Measurements from ENCODE around the gene ZNF814.
A peak's percentile ranks its signal among the peaks of the same experiment; 100 is the strongest.
"Not testable (repeated sequence)": the region's sequence is repeated elsewhere in the genome, so short reads cannot be mapped to it uniquely, and the experiment has no call there.

Gene ZNF814

GRCh38 chr19:57886046-57886445 is 2.8 kb downstream of the ZNF814 start:
- peak overlapping the region; percentile 2 for H3K4me3 Mint-ChIP-seq
- peaks cover 18% of the 10 kb centered on the region for H3K4me1 Mint-ChIP-seq
- H3K27ac Mint-ChIP-seq = no peak overlapping the region
- ATAC-seq (ENCODE audit: low read depth) (no peak), DNase-seq (ENCODE audit: low spot score in 2 of 2) (no peak)
- peaks cover 2% of the 10 kb centered on the region for H3K9me3 Mint-ChIP-seq
- peaks cover 29% of the 10 kb centered on the region for H3K36me3 Mint-ChIP-seq
- no peaks in the 10 kb centered on the region for H3K27me3 Mint-ChIP-seq

- not testable (repeated sequence) for DNase-seq (ENCODE audit: low spot score in 2 of 2); H3K27me3 Mint-ChIP-seq; H3K4me1 Mint-ChIP-seq; ATAC-seq (ENCODE audit: low read depth); H3K27ac Mint-ChIP-seq; H3K4me3 Mint-ChIP-seq
- peaks cover 56% of the 10 kb centered on the region for H3K36me3 Mint-ChIP-seq
- peaks cover 15% of the 10 kb centered on the region for H3K9me3 Mint-ChIP-seq
These were observed 14.7 kb downstream of the ZNF814 start for GRCh38 chr19:57873883-57874799.

DNA sequence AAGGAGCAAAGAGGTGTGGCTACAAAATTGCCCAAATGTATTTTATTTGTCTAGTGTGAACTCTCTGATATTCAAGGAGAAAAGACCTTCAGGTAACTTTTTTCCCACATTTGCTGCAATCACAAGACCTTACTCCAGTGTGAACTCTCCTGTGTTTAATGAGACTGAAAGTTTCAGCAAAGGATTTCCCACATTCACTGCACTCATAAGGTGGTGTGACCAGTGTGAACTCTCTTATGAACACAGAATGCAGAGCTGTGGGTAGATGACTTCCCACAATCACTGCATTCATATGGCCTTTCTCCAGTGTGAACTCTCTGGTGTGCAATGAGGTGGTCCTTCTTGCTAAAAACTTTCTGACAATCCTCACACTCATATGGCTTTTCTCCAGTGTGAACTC is 16.4 kb downstream of the ZNF814 start:
- DNase-seq (ENCODE audit: low spot score in 2 of 2) (no peak), ATAC-seq (ENCODE audit: low read depth) (no peak)
- Mint-ChIP-seq H3K4me1 (peaks cover 2% of the 10 kb centered on the region), H3K9me3 (peaks cover 16% of the 10 kb centered on the region), H3K4me3 (no peak overlapping the region), H3K27ac (no peak overlapping the region), H3K36me3 (peaks cover 55% of the 10 kb centered on the region), H3K27me3 (no peaks in the 10 kb centered on the region)

GRCh38 chr19:57870225-57870624 is 18.6 kb downstream of the ZNF814 start:
- ATAC-seq (ENCODE audit: low read depth) = no peak
- Mint-ChIP-seq H3K27me3 (no peaks in the 10 kb centered on the region), H3K9me3 (peaks cover 10% of the 10 kb centered on the region), H3K36me3 (peaks cover 46% of the 10 kb centered on the region), H3K27ac (no peak overlapping the region), H3K4me3 (no peak overlapping the region), H3K4me1 (no peaks in the 10 kb centered on the region)
- DNase-seq (ENCODE audit: low spot score in 2 of 2) = no peak

- H3K4me1 Mint-ChIP-seq; H3K27me3 Mint-ChIP-seq; ATAC-seq (ENCODE audit: low read depth); H3K4me3 Mint-ChIP-seq; H3K9me3 Mint-ChIP-seq; DNase-seq (ENCODE audit: low spot score in 2 of 2); H3K27ac Mint-ChIP-seq: not testable (repeated sequence)
- peaks cover 45% of the 10 kb centered on the region for H3K36me3 Mint-ChIP-seq
These were observed 19.2 kb downstream of the ZNF814 start for GRCh38 chr19:57869655-57870054.

- no peaks in the 10 kb centered on the region for H3K27me3 Mint-ChIP-seq
- no peak overlapping the region for H3K27ac Mint-ChIP-seq
- H3K4me1 Mint-ChIP-seq = no peaks in the 10 kb centered on the region
- H3K9me3 Mint-ChIP-seq = peaks cover 3% of the 10 kb centered on the region
- no peak overlapping the region for H3K4me3 Mint-ChIP-seq
- ATAC-seq (ENCODE audit: low read depth) (no peak), DNase-seq (ENCODE audit: low spot score in 2 of 2) (no peak)
- H3K36me3 Mint-ChIP-seq = peaks cover 35% of the 10 kb centered on the region
These were observed 20.9 kb downstream of the ZNF814 start for GRCh38 chr19:57867868-57868492.

DNA sequence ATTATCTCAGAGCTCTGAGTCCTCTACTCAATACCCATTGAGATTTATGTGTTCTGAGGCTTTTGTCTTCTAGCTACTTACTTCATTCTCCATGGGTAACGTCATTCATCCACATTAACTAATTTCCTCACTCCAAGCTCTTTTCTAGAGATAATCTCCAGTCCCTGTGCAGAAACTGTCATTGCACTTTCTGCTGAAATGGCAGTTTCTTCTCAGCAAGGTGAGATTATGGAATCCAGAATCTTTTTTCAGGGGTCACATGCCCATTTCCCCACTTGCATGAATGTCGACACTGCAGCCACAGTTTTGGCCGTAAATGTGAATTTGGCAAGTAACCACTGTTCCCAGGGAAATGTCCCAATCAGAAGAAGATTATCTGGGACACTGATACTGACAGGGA is 26.5 kb downstream of the ZNF814 start:
- H3K4me1 Mint-ChIP-seq; DNase-seq (ENCODE audit: low spot score in 2 of 2); H3K27me3 Mint-ChIP-seq; ATAC-seq (ENCODE audit: low read depth); H3K27ac Mint-ChIP-seq; H3K9me3 Mint-ChIP-seq; H3K4me3 Mint-ChIP-seq: not testable (repeated sequence)
- peaks cover 52% of the 10 kb centered on the region for H3K36me3 Mint-ChIP-seq

GRCh38 chr19:57854117-57854516 is 34.7 kb downstream of the ZNF814 start:
- not testable (repeated sequence) for H3K4me3 Mint-ChIP-seq; H3K27ac Mint-ChIP-seq; H3K9me3 Mint-ChIP-seq; ATAC-seq (ENCODE audit: low read depth); H3K27me3 Mint-ChIP-seq; DNase-seq (ENCODE audit: low spot score in 2 of 2)
- Mint-ChIP-seq H3K36me3 (peaks cover 34% of the 10 kb centered on the region), H3K4me1 (peaks cover 28% of the 10 kb centered on the region)

- not testable (repeated sequence) for H3K9me3 Mint-ChIP-seq; DNase-seq (ENCODE audit: low spot score in 2 of 2); H3K4me3 Mint-ChIP-seq; ATAC-seq (ENCODE audit: low read depth); H3K27me3 Mint-ChIP-seq; H3K27ac Mint-ChIP-seq
- H3K4me1 Mint-ChIP-seq = peaks cover 27% of the 10 kb centered on the region
- peaks cover 20% of the 10 kb centered on the region for H3K36me3 Mint-ChIP-seq
These were observed 36.8 kb downstream of the ZNF814 start for GRCh38 chr19:57851812-57852603.

DNA sequence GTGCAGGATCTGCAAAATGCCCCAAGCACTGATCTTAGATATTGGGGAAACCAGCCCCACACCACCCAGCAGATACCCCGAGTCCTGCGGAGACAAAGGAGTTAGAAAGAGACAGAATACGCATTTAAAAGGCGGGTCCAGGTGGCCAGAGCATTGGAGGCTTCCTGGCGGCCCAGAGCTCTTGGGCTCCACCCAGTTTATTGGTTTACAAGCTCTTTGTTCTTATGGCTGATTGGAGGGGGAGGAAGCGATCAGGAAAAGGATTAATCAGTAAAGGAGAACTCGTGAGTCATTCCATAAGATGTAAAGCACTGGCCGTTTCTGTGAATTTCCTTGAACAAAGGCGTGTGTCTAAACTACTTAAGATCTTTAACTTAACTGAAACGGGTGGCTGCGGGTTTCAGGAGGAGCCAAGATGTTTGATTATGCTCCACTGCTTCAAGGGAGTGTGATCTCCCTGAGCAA is 38.3 kb downstream of the ZNF814 start:
- Mint-ChIP-seq H3K9me3 (peaks cover 1% of the 10 kb centered on the region), H3K27ac (peak overlapping the region; percentile 97), H3K4me3 (peak overlapping the region; percentile 97), H3K36me3 (peaks cover 13% of the 10 kb centered on the region), H3K27me3 (no peaks in the 10 kb centered on the region), H3K4me1 (peaks cover 22% of the 10 kb centered on the region)
- ATAC-seq (ENCODE audit: low read depth) (no peak), DNase-seq (ENCODE audit: low spot score in 2 of 2) (no peak)

DNA sequence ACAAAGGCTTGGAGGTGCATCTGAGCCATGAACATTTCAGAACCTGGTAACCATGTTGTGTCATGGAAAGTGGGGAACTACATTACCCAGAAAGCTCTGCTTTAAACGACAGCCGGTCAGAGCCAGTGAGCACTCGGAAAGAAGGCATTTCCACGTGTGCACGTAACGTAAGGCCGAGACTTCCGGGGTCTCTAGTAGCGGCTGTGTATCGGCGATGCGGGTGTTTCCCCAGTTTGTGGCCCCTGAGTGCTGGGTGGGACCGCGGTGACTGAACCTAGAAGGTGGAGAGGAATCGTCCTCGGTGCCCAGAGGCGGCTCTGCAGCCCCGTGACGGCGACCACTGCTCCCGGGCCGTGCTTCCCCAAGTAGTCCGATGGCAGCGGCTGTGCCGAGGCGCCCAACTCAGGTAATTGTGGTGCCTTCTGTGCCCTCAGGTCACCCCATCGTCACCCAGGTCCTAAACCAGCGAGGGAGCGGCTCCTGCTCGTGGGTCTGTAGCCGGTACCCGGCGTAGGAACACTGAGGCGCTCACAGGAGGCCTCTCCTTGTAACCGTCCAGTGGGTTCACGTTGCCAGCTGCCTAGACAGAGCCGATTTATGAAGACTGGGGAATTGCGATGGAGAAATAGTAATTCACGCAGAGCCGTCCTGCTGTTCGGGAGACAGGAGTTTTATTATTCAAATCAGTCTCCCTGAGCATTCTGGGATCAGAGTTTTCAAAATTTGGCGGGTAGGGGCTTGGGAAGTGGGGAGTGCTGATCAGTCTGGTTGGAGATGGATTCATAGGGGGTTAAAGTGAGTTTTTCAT is 39.0 kb downstream of the ZNF814 start, which contains the start of gene ZNF587:
Gene ZNF587, plus strand, starts transcription at position 194 of the 808 bp plus-strand sequence. Its CDS starts 180 bp downstream, at position 374.
- ATAC-seq (ENCODE audit: low read depth) (peak; percentile 97), DNase-seq (ENCODE audit: low spot score in 2 of 2) (peak; percentile 72)
- H3K27ac Mint-ChIP-seq = peak within 1 kb of the TSS; percentile 97
- not testable (repeated sequence) for H3K27me3 Mint-ChIP-seq, H3K9me3 Mint-ChIP-seq
- H3K4me3 Mint-ChIP-seq = peak within 1 kb of the TSS; percentile 97
- peaks cover 12% of the 10 kb centered on the region for H3K36me3 Mint-ChIP-seq
- peaks cover 22% of the 10 kb centered on the region for H3K4me1 Mint-ChIP-seq

GRCh38 chr19:57849162-57849665 is 39.6 kb downstream of the ZNF814 start:
- ATAC-seq (ENCODE audit: low read depth) = not testable (repeated sequence)
- H3K4me1 Mint-ChIP-seq = peaks cover 22% of the 10 kb centered on the region

GRCh38 chr19:57847164-57847563 is 41.7 kb downstream of the ZNF814 start:
- not testable (repeated sequence) for ATAC-seq (ENCODE audit: low read depth); H3K27ac Mint-ChIP-seq; H3K36me3 Mint-ChIP-seq; DNase-seq (ENCODE audit: low spot score in 2 of 2); H3K27me3 Mint-ChIP-seq; H3K4me3 Mint-ChIP-seq; H3K9me3 Mint-ChIP-seq
- peaks cover 16% of the 10 kb centered on the region for H3K4me1 Mint-ChIP-seq

More at GRCh38 chr19:57849162-57849665, 39.6 kb downstream of the ZNF814 start:
- H3K27me3 Mint-ChIP-seq; H3K9me3 Mint-ChIP-seq; DNase-seq (ENCODE audit: low spot score in 2 of 2): not testable (repeated sequence)
- Mint-ChIP-seq H3K27ac (peak overlapping the region; percentile 97), H3K4me3 (peak overlapping the region; percentile 97), H3K36me3 (peaks cover 12% of the 10 kb centered on the region)

All from memory B cell (primary cell).